GM21390 (cell line): ENCODE measurements around the gene LYPD5.
"Not testable (repeated sequence)": the region's sequence is repeated elsewhere in the genome, so short reads cannot be mapped to it uniquely, and the experiment has no call there.

Experiments
- ATAC-seq: cut with Tn5 transposase; IDR thresholded peaks from one replicate; pipeline ENCODE4 v1.9.1; 2021; ENCODE audit not compliant: unreplicated experiment

LYPD5 gene

DNA sequence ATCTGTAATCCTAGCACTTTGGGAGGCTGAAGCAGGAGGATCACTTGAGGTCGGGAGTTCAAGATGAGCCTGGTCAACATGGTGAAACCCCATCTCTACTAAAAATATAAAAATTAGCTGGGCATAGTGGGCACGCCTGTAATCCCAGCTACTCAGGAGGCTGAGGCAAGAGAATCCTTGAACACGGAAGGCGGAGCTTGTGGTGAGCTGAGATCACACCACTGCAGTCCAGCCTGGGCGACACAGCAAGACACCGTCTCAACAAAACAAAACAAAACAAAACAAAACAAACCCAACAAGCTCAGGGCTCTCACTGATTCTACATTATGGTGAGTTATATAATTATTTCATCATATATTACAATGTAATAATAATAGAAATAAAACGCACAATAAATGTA, 4.2 kb upstream of the LYPD5 start:
- ATAC-seq: not testable (repeated sequence)

DNA sequence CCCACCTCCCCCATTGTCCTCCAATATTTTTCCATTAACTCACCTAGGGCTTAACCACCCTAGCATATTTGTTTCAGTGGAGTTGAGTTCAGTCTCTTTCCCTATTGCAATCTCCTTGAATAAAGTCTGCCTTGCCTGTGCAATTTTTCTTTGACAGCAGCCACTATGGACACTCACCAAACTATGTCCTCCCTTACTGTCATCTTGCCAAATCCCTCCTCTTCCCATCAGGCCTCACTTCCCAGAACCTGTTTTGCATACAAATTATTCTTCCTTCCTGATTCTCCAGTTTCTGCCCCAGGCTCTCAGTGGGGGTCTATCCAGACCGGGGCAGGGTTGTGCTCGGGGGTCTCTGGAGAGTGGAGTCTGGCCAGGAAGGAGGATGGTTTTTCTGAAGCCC, 2.2 kb upstream of the LYPD5 start:
- ATAC-seq: no peak

DNA sequence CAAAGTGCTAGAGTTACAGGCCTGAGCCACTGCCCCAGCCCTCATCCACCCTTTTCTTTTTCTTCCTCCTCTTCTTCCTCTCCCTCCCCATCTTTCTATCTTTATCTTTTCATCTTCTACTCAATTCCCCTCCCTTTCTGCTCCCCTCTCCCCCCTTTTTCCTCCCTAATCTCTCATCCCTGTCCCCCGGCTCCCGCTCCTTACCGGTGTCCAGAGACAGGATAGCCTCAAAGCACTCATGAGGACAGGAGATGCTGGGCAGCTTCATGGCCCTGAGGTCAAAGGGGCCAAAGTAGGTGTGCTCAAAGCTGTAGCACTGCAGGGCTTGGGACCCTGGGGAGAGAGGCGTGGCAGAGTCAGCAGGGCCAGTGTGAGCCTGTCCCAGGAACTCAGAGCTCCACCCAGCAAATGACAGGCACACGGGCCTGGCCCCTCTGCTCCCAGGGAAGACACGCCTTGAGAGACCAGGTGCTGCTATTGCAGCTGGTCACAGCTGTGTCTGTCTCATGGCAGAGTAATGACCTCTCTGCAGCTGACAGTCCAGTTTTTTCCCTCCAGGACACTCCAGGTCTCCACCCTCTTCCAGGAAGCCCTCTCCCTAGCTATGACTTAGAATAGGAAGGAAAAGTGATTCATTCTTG, 2.6 kb downstream of the LYPD5 start:
- no peak for ATAC-seq

DNA sequence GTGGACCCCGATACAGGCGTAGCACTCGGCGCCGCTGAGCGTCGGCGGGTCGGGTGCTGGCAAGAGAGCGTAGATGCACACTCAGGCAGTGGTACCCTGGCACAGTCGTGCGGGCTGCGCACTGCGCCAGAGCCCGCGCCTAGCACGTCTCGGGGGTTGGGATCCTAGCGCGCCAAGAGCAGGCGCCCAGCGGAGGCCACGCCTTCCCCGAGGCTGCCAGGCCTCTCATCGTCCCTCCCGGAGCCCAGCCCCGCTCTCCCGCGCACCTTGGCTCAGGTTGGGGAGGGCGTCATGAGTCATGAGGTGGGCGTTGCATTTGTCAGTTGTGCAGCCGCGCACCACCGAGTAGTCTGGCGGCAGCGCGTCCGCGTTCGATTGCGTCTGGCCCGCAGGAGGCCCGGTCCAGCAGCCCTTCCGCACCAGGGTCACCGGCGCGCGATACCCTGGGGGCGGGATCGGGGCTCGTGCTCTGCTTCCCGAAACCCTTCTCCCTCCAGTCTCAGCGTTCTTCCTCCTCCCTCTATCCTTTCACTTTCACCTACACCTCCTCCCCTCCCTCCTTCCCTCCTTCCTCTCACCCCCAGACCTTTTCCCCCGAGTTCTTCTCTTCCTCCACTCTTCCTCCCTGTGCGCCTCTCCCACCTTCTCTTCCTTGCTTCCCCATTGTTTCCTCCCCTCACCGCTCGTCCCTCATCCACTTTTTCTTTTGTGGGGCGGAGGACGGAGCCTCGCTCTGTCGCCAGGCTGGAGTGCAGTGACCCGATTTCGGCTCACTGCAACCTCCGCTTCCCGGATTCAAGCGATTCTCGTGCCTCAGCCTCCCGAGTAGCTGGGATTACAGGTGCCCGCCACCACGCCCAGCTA, 3.5 kb downstream of the LYPD5 start:
- no peak for ATAC-seq

DNA sequence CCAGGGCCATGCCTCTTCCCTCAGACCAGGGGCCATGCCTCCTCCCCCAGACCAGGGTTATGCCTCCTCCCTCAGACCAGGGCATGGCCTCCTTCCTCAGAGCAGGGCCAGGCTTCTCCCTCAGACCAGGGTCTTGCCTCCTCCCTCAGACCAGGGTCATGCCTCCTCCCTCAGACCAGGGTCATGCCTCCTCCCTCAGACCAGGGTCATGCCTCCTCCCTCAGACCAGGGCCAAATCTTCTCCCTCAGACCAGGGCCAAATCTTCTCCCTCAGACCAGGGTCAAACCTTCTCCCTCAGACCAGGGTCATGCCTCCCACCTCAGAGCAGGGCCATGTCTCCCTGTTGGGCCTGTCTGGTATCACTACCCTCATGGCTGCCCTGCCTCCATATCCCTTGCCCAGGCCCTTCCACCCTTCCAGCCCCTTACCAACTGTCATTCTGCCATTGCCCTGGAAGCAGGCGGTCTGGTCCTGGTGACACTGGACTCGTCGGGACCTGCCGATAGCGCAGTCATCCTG, 4.2 kb downstream of the LYPD5 start:
- no peak for ATAC-seq

DNA sequence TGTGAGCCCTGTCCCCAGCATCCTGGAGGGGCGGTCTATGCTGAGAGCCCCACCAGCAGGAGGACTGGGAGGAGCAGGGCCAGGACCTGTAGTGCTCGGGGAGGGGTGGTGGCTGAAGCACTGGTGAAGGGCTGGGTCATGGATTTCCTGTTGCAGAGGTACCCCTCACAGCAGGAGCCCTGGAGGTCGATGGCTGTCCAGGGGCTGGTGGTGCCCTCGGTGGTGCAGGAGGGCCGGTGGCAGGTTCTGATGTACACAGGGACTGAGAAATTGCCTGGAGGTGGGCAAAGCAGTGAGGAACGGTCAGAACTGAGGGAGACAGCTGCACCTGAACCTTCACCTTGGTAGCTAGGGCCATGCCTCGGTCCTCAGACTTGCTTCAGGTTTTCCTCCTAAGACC, 4.7 kb downstream of the LYPD5 start:
- no peak for ATAC-seq

DNA sequence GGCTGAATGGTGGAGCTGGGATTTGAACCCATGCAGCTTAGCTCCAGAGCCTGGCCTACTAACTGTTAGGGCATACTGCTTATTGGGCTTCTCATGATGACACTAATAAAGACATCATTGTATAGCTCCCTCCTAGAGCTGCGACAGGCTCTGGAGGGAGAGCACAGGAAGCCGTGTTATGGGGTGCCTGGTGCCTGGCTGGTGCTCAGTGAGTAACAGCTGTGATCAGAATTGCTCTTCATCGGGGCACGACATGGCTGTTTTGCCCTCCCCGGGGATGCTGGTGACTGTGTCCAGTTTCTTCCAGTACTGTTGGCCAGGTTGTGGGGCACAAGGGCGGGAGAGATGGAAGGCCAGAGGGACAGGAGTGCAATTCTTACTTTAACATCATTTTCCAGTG, 5.1 kb downstream of the LYPD5 start:
- no peak for ATAC-seq

DNA sequence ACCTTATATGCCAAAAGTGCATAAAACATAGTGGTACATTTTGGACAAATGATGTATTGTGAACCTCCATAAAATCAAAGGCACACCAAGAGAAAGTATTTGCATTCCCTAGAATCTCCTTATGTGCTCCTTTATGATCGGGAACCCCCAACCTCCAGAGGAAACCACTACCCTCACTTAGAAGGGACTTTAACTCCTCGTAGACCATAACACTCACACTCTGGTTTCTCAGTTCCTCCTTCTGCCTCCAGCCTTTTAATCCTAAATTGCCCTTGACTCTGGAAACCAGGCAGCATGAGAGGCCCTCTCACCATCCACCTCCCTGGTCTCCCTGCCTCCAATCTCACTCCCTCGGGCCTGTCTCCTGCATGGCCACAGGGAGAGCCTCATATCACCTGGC, 11.7 kb downstream of the LYPD5 start:
- no peak for ATAC-seq

DNA sequence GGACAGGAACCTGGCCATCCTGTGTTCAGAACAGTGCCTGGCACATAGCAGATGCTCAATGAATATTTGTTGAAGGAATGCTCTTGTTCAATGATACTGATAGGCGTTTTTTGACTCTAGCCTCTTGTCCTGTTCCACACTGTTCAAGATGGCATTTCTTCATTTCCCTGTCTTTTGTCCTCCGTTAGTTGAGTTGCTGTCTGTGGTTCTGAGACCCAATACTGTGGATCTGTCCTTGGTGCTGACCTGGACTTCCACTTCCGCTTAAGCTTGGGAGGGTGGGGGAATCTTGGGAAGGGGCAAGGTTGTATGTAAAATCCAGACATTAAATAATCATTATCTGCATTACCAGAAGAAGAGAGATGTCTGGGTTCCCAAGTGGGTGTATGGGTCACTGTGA, 13.2 kb downstream of the LYPD5 start:
- no peak for ATAC-seq

DNA sequence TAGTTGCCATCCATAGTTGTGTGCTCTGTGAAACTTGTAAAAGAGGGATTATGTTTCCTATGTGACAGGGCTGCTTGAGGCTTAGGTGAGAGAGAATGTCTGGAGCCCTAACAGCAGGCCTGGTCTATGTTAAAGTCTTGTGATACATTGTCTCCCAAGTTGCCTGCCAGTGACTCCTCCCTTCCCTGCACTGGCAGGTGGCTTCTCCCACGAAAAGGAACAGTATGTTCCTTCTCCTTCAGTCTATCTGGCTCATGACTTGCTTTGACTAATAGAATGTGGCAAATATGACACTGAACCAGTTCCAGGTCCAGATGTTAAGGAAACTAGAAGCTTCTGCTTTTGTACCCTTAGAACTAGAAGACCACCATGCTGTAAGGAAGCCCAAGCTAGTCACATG, 15.6 kb downstream of the LYPD5 start:
- ATAC-seq: no peak

DNA sequence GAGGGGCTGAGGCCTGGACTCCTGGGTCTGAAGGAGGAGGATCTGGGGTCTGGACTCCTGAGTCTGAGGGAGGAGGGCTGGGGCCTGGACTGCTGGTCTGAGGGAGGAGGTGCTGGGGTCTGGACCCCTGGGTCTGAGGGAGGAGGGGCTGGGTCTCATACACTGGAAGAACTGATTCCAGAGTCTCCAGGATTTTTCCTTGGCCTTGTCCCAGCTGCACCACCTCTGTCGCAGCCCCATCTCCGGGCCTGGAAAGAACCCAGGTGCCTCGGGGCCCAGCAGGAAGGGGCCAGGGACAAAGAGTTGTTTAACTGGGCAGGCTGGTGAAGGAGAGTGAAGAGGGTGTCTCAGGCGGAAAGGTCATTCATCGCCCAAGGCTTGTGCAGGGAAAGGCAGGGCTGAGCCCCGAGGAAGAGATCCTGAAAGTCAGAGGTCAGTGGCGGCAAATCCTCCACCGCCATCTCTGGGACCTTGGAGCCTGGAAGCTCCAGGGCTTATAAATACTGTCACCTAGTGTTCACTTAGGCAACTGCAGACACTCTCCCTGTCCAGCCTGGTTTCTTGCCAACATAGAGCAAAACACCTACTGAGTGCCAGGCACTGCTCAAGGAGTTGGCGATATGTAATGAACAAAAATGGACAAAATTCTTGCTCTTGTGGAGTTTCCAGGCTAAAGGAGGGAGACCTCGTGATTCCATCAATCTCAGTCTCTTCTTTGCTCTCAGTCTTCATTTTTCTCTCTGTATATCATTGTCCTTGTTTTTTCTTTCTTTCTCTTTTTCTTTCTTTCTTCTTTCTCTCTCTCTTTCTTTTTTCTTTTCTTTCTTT, 17.1 kb downstream of the LYPD5 start:
- ATAC-seq: no peak

DNA sequence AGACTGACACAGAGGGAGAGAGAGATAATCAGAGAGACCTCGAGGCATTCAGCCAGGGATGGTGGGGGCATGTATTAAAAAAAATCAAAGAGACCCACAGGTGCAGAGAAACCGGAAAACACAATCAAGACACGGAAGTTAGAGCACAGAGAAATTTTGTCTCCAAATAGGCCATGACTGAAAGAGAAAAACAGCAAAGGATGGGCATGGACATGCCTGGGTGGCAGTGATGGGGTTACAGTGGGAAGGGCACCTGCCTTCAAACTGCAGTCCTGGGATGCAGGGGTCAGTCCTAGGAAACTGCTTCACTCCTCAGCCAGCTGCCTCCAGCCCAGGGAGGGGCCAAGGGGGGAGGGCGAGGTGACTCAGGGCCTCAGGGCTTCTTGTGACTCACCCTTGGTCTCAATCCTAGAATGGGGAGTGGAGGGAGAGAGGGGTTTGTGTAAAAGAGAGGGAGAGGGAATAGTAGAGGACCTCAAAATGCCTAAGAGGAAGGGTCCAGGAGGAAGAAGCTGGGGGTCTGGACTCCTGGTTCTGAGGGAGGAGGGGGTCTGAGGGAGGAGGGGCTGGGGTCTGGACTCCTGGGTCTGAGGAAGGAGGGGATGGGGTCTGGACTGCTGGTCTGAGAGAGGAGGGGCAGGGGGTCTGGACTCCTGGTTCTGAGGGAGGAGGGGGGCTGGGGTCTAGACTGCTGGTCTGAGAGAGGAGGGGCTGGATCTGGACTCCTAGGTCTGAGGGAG, 17.8 kb downstream of the LYPD5 start:
- ATAC-seq: no peak

DNA sequence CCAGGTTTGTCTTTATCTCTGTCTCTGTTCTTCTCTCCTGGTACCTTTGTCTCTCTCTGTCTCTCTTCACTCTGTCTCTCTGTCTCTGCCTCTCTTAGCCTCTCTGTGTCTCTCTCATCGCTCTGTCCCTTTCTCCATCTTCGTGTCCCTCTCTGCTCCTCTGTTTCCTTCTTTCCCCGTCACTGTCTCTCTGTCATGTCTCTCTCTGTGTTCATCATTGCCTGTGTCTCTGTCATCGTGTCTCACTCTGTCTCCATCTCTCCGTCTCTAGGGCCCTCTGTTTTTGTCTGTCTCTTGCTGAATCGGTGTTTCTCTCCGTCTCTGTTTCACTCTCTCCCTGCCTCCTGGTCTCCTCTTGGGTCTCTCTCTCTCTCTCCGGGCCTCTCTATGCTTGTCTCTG, 18.6 kb downstream of the LYPD5 start:
- ATAC-seq: no peak

DNA sequence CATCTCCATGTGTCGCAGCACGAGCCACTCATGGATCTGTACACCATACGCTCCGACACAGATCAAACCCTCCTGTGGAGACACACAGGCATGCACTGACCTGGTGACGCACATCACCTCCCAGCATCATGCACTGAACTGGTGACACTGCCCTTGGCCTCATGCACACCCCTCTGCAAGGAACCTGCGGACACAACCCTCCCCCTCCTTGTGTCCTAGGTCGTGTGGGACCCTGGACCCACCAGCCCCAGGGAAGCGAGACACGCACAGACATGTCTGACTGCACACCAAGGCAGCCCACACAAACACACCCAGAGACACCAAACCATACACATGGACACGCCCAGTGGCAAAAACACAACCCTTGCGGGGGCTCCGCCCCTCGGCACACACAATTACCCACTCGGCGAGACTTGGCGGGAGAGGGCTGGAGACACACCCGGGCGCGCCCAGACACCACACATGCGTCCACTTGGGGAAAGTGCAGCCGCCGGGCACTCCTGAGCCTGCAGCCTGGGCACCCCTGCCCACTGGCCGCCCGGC, 19.5 kb downstream of the LYPD5 start:
- ATAC-seq: no peak

DNA sequence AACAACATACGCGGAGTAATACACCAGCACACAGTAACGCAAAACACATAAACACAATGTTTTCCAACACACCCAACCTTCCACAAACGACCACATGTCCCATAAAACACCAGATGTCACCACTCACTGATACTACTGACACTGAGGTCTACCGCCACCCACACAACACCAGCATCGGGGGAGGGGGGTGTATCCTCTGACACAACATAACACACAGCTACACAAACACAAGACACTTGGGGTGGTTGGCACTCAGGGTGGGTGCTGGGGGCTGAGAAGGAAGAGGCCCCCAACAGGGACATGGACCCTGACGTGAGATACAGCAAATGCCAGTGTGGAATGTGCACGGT, 20.0 kb downstream of the LYPD5 start:
- no peak for ATAC-seq

DNA sequence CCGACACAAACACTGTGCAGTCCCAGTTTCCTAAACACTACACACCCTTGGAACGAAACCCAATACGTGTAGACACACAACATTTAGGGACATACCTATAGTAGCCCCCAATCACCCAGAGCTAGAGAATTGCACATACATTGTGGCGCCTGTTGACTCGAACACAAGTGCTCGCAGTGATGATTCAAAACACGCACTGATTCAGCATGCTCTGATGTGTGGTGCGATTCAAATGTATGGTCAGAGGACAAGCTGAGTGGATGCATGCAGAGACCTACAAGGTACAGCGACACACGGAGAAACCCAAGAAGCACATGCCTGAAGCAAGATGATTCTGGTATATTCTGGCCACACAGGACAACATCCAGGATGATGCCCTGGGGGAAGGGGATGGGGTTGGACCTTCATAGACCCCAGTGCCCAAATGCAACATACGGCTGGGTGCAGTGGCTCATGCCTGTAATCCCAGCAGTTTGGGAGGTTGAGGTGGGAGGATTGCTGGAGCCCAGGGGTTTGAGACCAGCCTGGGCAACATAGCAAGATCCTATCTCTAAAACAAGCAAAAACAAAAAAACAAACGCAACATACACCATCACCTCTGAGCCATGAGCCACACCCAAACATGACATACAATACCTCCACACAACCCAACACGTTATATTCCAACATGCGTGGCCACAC, 20.5 kb downstream of the LYPD5 start:
- no peak for ATAC-seq

DNA sequence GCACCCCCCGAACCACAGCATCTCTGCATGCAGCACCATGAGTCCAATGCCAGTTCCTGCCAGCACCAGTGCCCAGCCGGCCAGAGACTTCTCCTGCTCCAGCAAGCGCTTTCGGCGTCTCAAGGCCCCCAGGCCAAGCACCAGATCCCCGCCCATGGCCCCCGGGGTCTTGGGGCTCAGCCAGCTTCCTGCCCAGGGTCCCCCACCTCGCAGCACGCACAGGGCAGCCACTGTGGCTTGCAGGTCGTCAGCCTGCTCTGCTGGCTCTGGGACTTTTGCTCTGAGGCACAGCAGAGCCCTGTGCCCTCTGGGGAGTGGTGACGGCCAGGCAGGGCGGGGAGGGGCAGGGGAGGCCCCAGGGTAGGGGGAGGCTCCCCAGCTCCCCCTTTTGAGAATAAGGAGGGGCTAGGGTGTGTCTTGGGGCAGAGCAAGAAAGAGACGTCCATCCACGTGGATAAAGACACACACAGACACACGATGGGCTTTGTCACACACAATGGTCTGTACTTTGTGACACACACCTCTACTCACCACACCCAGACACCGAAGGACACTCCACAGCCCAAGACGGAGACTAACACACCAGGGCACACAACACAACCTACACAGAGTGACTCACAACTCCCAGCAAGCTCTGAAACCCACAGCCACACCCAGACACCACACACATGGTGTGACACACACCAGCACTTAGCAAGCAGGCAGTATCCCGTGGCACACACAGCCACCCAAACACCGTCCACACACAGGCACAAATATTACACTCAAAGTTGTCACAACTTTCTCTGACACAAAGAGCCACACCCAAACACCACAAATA, 21.3 kb downstream of the LYPD5 start, which contains the start of gene KCNN4:
KCNN4 (minus strand) TSS at position 268 of the 820 bp plus-strand sequence; CDS start at position 156, 112 bp downstream.
- peak; percentile 37 for ATAC-seq

DNA sequence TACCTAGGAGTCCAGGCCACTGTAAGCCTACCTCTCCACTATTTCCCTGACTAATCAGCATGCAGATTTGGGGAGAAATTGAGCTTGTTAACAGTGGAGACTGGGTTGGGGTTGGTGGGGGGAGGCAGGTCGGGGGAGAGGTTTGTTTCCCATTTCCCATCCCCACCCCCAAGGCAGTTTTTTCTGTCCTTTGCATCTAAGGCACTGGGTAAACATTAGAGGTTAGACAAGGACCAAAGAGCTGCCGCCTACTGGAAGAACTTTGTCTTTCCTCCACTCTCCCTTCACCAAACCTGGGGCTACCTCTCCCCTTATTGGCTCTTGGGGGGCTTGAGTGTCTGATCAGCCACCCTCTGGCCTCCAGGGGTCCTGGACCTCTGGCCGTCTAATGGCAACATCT, 22.4 kb downstream of the LYPD5 start:
- ATAC-seq: no peak

DNA sequence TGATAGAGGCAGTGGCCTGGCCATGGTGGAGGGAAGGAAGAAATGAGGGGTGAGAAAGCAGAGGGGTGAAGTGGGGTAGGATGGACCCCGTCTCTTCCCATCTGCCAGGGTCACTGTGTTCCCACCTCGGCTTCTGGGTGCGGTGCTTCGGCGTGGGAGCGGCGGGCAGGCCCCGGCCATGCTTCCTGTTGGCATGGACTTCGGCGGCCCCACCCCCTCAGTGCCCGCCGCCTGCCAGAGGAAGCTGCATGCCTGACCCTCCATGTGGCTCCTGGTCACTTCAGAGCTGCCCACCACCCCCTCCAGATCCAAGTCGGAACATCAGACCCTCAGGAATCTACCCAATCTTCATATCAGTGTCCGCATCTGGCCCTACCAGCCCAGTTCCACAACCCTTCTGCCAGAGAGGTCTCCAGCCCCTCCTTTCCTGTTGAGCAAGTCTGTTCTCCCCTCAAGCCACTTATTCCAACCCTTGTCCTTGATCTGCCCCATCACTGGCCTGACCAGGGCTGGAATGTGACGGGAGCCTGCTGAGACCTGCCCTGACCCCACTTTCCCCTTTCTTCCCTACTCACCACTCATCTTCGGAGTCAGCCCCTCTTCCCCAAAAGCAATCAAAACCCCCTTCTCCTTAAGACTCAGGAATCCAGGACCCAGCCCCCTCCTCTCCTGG, 23.0 kb downstream of the LYPD5 start:
- no peak for ATAC-seq
